Measurements from ENCODE around the gene GUSB. TPM values are rescaled to one million over a fixed set of nuclear protein-coding genes. Genes with fewer than 3 reads are reported as not detected.

Gene GUSB
- polyA plus RNA-seq, 1 of the 3 experiments (the other 2 are of a cell fraction), result 96.9 TPM

DNA sequence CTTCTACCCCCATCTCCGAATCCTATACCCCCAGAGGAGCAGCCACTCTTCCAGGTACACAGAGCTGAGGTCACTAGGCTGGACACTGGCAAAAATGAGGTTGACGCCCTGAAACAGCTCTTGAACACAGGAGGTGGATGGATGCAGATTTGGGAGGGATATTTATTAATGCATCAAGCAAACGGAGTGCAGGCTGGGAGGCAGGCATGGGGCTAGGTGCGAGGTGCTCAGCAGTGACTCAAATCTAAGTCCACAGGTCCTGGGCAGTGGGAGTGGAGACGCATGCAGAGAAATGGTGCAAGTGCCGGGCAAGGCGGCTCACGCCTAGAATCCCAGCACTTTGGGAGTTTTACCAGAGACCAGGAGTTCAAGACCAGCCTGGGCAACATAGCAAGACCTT is 11.0 kb downstream of the GUSB start (continued):
- no peak for TF ChIP-seq JUND (IDR thresholded peaks at IDR 0.05)
- TF ChIP-seq FOXJ3 (CRISPR knock-in tag; IDR thresholded peaks at IDR 0.05), result no peak
- TF ChIP-seq EZH2phosphoT487 (IDR thresholded peaks at IDR 0.05; ENCODE audit: borderline replicate concordance, low read depth), result no peak
- TF ChIP-seq, protein P1, sequence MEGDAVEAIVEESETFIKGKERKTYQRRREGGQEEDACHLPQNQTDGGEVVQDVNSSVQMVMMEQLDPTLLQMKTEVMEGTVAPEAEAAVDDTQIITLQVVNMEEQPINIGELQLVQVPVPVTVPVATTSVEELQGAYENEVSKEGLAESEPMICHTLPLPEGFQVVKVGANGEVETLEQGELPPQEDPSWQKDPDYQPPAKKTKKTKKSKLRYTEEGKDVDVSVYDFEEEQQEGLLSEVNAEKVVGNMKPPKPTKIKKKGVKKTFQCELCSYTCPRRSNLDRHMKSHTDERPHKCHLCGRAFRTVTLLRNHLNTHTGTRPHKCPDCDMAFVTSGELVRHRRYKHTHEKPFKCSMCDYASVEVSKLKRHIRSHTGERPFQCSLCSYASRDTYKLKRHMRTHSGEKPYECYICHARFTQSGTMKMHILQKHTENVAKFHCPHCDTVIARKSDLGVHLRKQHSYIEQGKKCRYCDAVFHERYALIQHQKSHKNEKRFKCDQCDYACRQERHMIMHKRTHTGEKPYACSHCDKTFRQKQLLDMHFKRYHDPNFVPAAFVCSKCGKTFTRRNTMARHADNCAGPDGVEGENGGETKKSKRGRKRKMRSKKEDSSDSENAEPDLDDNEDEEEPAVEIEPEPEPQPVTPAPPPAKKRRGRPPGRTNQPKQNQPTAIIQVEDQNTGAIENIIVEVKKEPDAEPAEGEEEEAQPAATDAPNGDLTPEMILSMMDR (IDR thresholded peaks at IDR 0.05), result no peak
- TF ChIP-seq POLR2AphosphoS5 (IDR thresholded peaks at IDR 0.05; ENCODE audit: low read depth, low read length), result no peak
- no peak for TF ChIP-seq EP300 (IDR thresholded peaks at IDR 0.05; ENCODE audit: borderline replicate concordance in 1 of 2, low read depth in 1 of 2, low read length in 1 of 2)

DNA sequence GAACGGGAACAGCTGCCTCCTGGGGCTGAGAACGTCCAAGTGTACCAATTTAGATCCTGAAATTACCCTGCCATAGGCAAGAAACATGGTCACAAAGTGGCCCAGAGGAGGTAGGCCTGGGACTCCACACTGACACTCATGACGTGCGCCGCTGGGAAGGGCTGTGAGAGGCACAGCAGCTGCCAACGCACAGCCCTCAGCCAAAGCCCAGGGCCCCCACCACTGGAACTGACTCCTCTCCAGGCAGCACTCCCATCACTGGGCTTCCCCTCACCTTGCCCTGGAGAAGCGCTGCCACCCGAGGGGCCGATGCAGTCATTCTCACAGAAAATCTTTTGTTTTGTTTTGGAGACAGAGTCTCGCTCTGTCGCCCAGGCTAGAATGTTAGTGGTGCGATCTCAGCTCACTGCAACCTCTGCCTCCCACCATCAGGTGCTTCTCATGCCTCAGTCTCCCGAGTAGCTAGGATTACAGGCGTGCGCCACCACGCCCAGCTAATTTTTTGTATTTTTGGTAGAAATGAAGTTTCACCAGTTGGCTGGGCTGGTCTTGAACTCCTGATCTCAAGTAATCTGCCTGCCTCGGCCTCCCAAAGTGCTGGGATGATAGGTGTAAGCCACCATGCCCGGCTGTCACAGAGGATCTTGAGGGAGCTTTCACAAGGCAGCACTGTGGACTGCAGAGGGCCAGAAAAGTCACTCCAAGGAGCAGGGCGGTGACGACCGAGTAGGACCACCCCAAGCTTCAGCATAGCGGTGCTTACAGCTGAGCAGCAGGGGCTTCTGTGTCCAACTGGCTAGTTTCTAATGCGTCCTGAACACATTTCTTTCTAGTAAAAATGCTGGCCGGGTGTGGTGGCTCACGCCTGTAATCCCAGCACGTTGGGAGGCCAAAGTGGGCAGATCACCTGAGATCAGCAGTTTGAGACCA is 13.5 kb downstream of the GUSB start:
- DNase-seq, result no peak
- H3K9ac ChIP-seq, result no peak overlapping the region
- no peak overlapping the region for H2AFZ ChIP-seq (ENCODE audit: low read depth)
- ChIA-PET POLR2A (no interaction called here), CTCF (no interaction called here)
- no peaks in the 10 kb centered on the region for H3K27me3 ChIP-seq (ENCODE audit: insufficient read depth)
- H3F3A ChIP-seq (replicated peaks; ENCODE audit: insufficient read depth), result no peaks in the 10 kb centered on the region
- H3K9me3 ChIP-seq, result no peaks in the 10 kb centered on the region
- H3K27ac ChIP-seq (ENCODE audit: low read depth in 2 of 2, low read length in 1 of 2), result no peak overlapping the region
- H3K4me2 ChIP-seq, result no peak overlapping the region
- H3K4me3 ChIP-seq (ENCODE audit: low read depth in 2 of 2, low read length in 1 of 2), result no peak overlapping the region
- H3K36me3 ChIP-seq (replicated peaks in 1 of 2; ENCODE audit: control insufficient read depth in 1 of 2, insufficient read depth in 2 of 2, low read length in 1 of 2), result peaks cover 25 to 68% of the 10 kb centered on the region in 2 experiments
- TF ChIP-seq, protein P2, sequence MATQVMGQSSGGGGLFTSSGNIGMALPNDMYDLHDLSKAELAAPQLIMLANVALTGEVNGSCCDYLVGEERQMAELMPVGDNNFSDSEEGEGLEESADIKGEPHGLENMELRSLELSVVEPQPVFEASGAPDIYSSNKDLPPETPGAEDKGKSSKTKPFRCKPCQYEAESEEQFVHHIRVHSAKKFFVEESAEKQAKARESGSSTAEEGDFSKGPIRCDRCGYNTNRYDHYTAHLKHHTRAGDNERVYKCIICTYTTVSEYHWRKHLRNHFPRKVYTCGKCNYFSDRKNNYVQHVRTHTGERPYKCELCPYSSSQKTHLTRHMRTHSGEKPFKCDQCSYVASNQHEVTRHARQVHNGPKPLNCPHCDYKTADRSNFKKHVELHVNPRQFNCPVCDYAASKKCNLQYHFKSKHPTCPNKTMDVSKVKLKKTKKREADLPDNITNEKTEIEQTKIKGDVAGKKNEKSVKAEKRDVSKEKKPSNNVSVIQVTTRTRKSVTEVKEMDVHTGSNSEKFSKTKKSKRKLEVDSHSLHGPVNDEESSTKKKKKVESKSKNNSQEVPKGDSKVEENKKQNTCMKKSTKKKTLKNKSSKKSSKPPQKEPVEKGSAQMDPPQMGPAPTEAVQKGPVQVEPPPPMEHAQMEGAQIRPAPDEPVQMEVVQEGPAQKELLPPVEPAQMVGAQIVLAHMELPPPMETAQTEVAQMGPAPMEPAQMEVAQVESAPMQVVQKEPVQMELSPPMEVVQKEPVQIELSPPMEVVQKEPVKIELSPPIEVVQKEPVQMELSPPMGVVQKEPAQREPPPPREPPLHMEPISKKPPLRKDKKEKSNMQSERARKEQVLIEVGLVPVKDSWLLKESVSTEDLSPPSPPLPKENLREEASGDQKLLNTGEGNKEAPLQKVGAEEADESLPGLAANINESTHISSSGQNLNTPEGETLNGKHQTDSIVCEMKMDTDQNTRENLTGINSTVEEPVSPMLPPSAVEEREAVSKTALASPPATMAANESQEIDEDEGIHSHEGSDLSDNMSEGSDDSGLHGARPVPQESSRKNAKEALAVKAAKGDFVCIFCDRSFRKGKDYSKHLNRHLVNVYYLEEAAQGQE (IDR thresholded peaks at IDR 0.05; ENCODE audit: low read depth, low read length), result no peak
- TF ChIP-seq, protein P3, sequence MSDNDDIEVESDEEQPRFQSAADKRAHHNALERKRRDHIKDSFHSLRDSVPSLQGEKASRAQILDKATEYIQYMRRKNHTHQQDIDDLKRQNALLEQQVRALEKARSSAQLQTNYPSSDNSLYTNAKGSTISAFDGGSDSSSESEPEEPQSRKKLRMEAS (IDR thresholded peaks at IDR 0.05; ENCODE audit: low read depth), result no peak
- TF ChIP-seq JUND (IDR thresholded peaks at IDR 0.05) (no peak), NRF1 (IDR thresholded peaks at IDR 0.05; ENCODE audit: low read depth, low read length) (no peak), RCOR1 (IDR thresholded peaks at IDR 0.05; ENCODE audit: low read length) (no peak), GATA2 (CRISPR knock-in tag; IDR thresholded peaks at IDR 0.05) (no peak), ELF1 (IDR thresholded peaks at IDR 0.05) (no peak), FOXM1 (IDR thresholded peaks at IDR 0.05; ENCODE audit: low read depth) (no peak), EP300 (IDR thresholded peaks at IDR 0.05; ENCODE audit: borderline replicate concordance in 1 of 2, low read depth in 1 of 2, low read length in 1 of 2) (no peak), RFX5 (IDR thresholded peaks at IDR 0.05; ENCODE audit: low read length) (no peak), EZH2phosphoT487 (IDR thresholded peaks at IDR 0.05; ENCODE audit: borderline replicate concordance, low read depth) (no peak), FOSL2 (IDR thresholded peaks at IDR 0.05; ENCODE audit: borderline replicate concordance, low read depth) (no peak), POLR2AphosphoS5 (IDR thresholded peaks at IDR 0.05; ENCODE audit: low read depth, low read length) (no peak), GABPA (IDR thresholded peaks at IDR 0.05; ENCODE audit: low read depth) (no peak)
- TF ChIP-seq, protein P4, sequence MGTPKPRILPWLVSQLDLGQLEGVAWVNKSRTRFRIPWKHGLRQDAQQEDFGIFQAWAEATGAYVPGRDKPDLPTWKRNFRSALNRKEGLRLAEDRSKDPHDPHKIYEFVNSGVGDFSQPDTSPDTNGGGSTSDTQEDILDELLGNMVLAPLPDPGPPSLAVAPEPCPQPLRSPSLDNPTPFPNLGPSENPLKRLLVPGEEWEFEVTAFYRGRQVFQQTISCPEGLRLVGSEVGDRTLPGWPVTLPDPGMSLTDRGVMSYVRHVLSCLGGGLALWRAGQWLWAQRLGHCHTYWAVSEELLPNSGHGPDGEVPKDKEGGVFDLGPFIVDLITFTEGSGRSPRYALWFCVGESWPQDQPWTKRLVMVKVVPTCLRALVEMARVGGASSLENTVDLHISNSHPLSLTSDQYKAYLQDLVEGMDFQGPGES (IDR thresholded peaks at IDR 0.05; ENCODE audit: low read depth, low read length), result no peak
- TF ChIP-seq, protein P5, sequence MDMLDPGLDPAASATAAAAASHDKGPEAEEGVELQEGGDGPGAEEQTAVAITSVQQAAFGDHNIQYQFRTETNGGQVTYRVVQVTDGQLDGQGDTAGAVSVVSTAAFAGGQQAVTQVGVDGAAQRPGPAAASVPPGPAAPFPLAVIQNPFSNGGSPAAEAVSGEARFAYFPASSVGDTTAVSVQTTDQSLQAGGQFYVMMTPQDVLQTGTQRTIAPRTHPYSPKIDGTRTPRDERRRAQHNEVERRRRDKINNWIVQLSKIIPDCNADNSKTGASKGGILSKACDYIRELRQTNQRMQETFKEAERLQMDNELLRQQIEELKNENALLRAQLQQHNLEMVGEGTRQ (IDR thresholded peaks at IDR 0.05; ENCODE audit: borderline replicate concordance, low read depth, low read length), result no peak
- WGBS (ENCODE audit: low lambda C conversion rate), result 95% methylated on average over 26 of the region's 26 CpGs
- H3K9me2 ChIP-seq, result no peaks in the 10 kb centered on the region
- no peaks in the 10 kb centered on the region for H4K20me1 ChIP-seq (ENCODE audit: insufficient read depth)
- no peaks in the 10 kb centered on the region for H3K79me2 ChIP-seq (ENCODE audit: insufficient read depth)
- no peaks in the 10 kb centered on the region for H3K4me1 ChIP-seq (ENCODE audit: control insufficient read depth in 1 of 2, insufficient read depth in 2 of 2, low read depth in 1 of 2, low read length in 1 of 2)
